GM19351 (cell line): ENCODE measurements around the gene TNFSF10.
A peak's percentile ranks its signal among the peaks of the same experiment; 100 is the strongest.
"Not testable (repeated sequence)": the region's sequence is repeated elsewhere in the genome, so short reads cannot be mapped to it uniquely, and the experiment has no call there.

ENCODE experiments used
- ATAC-seq: cut with Tn5 transposase; IDR thresholded peaks from one replicate; pipeline ENCODE4 v1.9.1; 2021; ENCODE audit warnings: mild to moderate bottlenecking, moderate library complexity; ENCODE audit not compliant: unreplicated experiment

Gene TNFSF10

GRCh38 chr3:172522871-172523818 lies at the start of gene TNFSF10:
TSS of gene TNFSF10 (minus strand) at chr3:172523430. CDS start at chr3:172523384, 46 bp downstream.
- peak; percentile 91 for ATAC-seq

GRCh38 chr3:172569128-172570008 lies 46.1 kb upstream of the TNFSF10 start:
- no peak for ATAC-seq

GRCh38 chr3:172568701-172569100 lies 45.5 kb upstream of the TNFSF10 start:
- ATAC-seq: no peak

- not testable (repeated sequence) for ATAC-seq
Measured at GRCh38 chr3:172566785-172567184, 43.6 kb upstream of the TNFSF10 start.

GRCh38 chr3:172564499-172564898 lies 41.3 kb upstream of the TNFSF10 start:
- no peak for ATAC-seq

GRCh38 chr3:172562871-172563865 lies 39.9 kb upstream of the TNFSF10 start:
- ATAC-seq: peak; percentile 50

- peak; percentile 50 for ATAC-seq
Measured at GRCh38 chr3:172561897-172562640, 38.8 kb upstream of the TNFSF10 start.

- no peak for ATAC-seq
Measured at GRCh38 chr3:172560586-172560985, 37.4 kb upstream of the TNFSF10 start.

- no peak for ATAC-seq
Measured at GRCh38 chr3:172560026-172560425, 36.8 kb upstream of the TNFSF10 start.

GRCh38 chr3:172559020-172559419 lies 35.8 kb upstream of the TNFSF10 start:
- ATAC-seq: no peak

- no peak for ATAC-seq
Measured at GRCh38 chr3:172557515-172558220, 34.4 kb upstream of the TNFSF10 start.

- ATAC-seq: no peak
Measured at GRCh38 chr3:172553526-172554252, 30.5 kb upstream of the TNFSF10 start.

- no peak for ATAC-seq
Measured at GRCh38 chr3:172552607-172553006, 29.4 kb upstream of the TNFSF10 start.

GRCh38 chr3:172551874-172552273 lies 28.6 kb upstream of the TNFSF10 start:
- ATAC-seq: no peak

- ATAC-seq: peak; percentile 77
Measured at GRCh38 chr3:172550347-172550943, 27.2 kb upstream of the TNFSF10 start.

- ATAC-seq: no peak
Measured at GRCh38 chr3:172549144-172549543, 25.9 kb upstream of the TNFSF10 start.

GRCh38 chr3:172546628-172547214 lies 23.5 kb upstream of the TNFSF10 start:
- ATAC-seq: peak; percentile 47
